H1 (cell line): Measurements from ENCODE around the gene SYT2. TPM values are rescaled to one million over a fixed set of nuclear protein-coding genes. Genes with fewer than 3 reads are reported as not detected.

ENCODE experiments used
- EZH2 ChIP-seq: fragments of 200-600 bp; sonication (generic); IDR thresholded peaks from 2 replicates; pipeline ENCODE4 v1.7.1; 2012; ENCODE audit warnings: low read depth, mild to moderate bottlenecking, moderate library complexity, low read length, inconsistent platforms; ENCODE audit not compliant: severe bottlenecking
- HDAC6 ChIP-seq: IDR thresholded peaks from one replicate; pipeline ENCODE4 v1.7.1; 2012; ENCODE audit warnings: low read depth, mild to moderate bottlenecking, inconsistent platforms, low read length, moderate library complexity
- MAX ChIP-seq: IDR thresholded peaks from 2 replicates; pipeline ENCODE4 v1.6.1; 2012; ENCODE audit warnings: inconsistent platforms
- PHF8 ChIP-seq: fragments of 200-600 bp; sonication (generic); conservative IDR thresholded peaks from 2 replicates; pipeline ENCODE4 v1.7.1; 2012; ENCODE audit warnings: low read depth, mild to moderate bottlenecking, inconsistent platforms, low read length, moderate library complexity
- polyA plus RNA-seq, 7 experiments: library from polyadenylated mRNA; depleted of rRNA in 3 of 7; stranded (reverse) in 5 of 7; unstranded in 2 of 7; fragments of >200 nt in 5 of 7; fragments of 200-250 nt in 2 of 7; gene quantifications; 1 replicate in 5 of 7; 2 replicates in 1 of 7; 4 replicates in 1 of 7; pipeline versions ENCODE4 v1.2.1 to v1.2.3, GENCODE V29; 2011 to 2013; ENCODE audit warnings: missing spikeins in 2 of 7, mixed read lengths in 2 of 7
- total RNA-seq: library from RNA; stranded (reverse); fragmentation: NEBNext Ultra II Directional; extraction: Animal tissue kit (Norgen Biotek cat#: 25700); gene quantifications from 2 replicates; pipeline ENCODE4 v1.2.1, GENCODE V29; 2021

SYT2 gene
- total and polyA plus RNA-seq, 2 of the 8 experiments (the other 6 are each of a cell fraction or from before 2014, with no cell fraction given), result 2.8 to 11.0 TPM

- TF ChIP-seq HDAC6, result no peak
- peak; percentile 38; the same call in 1 of the 2 replicates for TF ChIP-seq MAX
- peak; percentile 26 for TF ChIP-seq EZH2
- 0 out of 2 replicates have a peak, but pooled peaks have one; percentile 30 for TF ChIP-seq PHF8
These were observed 66.6 kb downstream of the SYT2 start (continued) for GRCh38 chr1:202643397-202644218.
